NCI-H748 (cell line): Measurements from ENCODE around the gene MTMR3.
A peak's percentile ranks its signal among the peaks of the same experiment; 100 is the strongest.

Experiments used
- DNase-seq: peaks from one replicate; lab custom pipeline; 2025; ENCODE audit not compliant: unreplicated experiment; lab: John Stamatoyannopoulos, UW

The MTMR3 gene

GRCh38 chr22:29867851-29868250 is 15.1 kb upstream of the MTMR3 start:
- no peak for DNase-seq

GRCh38 chr22:29870574-29870973 is 12.4 kb upstream of the MTMR3 start:
- no peak for DNase-seq

- DNase-seq, result no peak
Observed at GRCh38 chr22:29871684-29872083, 11.3 kb upstream of the MTMR3 start.

- no peak for DNase-seq
Observed at GRCh38 chr22:29872144-29872893, 10.7 kb upstream of the MTMR3 start.

- no peak for DNase-seq
Observed at GRCh38 chr22:29872989-29873388, 10.0 kb upstream of the MTMR3 start.

- DNase-seq, result no peak
Observed at GRCh38 chr22:29873943-29874342, 9.0 kb upstream of the MTMR3 start.

GRCh38 chr22:29877620-29878019 is 5.4 kb upstream of the MTMR3 start:
- no peak for DNase-seq

GRCh38 chr22:29879753-29880152 is 3.2 kb upstream of the MTMR3 start:
- no peak for DNase-seq

GRCh38 chr22:29882716-29883044 is 294 bp upstream of the MTMR3 start:
- DNase-seq, result no peak

GRCh38 chr22:29883775-29884097 is 762 bp downstream of the MTMR3 start:
- DNase-seq, result no peak

- DNase-seq, result no peak
Observed at GRCh38 chr22:29885610-29886009, 2.6 kb downstream of the MTMR3 start.

- no peak for DNase-seq
Observed at GRCh38 chr22:29886596-29886995, 3.6 kb downstream of the MTMR3 start.

- DNase-seq, result no peak
Observed at GRCh38 chr22:29887358-29887757, 4.4 kb downstream of the MTMR3 start.

- no peak for DNase-seq
Observed at GRCh38 chr22:29890760-29891159, 7.8 kb downstream of the MTMR3 start.

GRCh38 chr22:29892315-29893156 is 9.6 kb downstream of the MTMR3 start:
- no peak for DNase-seq

- DNase-seq, result no peak
Observed at GRCh38 chr22:29901354-29901753, 18.4 kb downstream of the MTMR3 start.

- no peak for DNase-seq
Observed at GRCh38 chr22:29903371-29903770, 20.4 kb downstream of the MTMR3 start.

GRCh38 chr22:29904020-29904419 is 21.0 kb downstream of the MTMR3 start:
- DNase-seq, result no peak

- DNase-seq, result peak; percentile 35
Observed at GRCh38 chr22:29907753-29908515, 25.0 kb downstream of the MTMR3 start.

GRCh38 chr22:29912141-29912540 is 29.2 kb downstream of the MTMR3 start:
- DNase-seq, result no peak

- no peak for DNase-seq
Observed at GRCh38 chr22:29912605-29913398, 29.8 kb downstream of the MTMR3 start.
